Measurements from ENCODE around the gene MRPL39.
A peak's percentile ranks its signal among the peaks of the same experiment; 100 is the strongest.

DNA sequence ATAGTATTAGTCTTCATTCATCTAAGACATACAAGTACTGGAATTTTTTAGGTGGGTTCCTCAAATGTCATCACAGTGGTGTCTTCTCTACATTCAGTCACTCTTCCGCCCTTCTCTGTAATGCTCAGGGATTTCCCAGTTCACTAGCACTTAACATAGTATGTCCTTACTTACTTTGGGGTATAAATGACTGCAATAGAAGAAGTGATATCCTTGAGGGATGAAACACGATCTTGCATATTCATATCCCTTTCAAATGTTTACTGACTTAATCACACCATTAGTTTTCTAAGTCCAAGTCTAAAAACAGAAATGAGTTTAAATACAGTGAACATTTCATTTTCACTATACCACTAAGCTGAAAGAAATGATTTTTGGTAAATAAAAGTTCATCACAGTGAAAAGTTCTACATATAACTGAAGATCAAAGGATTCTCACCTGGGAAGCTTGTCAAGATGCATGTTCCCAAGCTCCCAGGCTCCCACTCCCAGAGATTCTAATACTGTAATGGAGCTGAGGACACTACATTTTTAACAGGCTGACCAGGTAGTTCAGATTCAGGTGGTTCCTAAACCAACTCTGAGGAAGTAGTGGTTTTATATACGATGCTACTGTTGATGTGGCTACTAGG is 29.7 kb downstream of the MRPL39 start:
- TF ChIP-seq, protein P1, sequence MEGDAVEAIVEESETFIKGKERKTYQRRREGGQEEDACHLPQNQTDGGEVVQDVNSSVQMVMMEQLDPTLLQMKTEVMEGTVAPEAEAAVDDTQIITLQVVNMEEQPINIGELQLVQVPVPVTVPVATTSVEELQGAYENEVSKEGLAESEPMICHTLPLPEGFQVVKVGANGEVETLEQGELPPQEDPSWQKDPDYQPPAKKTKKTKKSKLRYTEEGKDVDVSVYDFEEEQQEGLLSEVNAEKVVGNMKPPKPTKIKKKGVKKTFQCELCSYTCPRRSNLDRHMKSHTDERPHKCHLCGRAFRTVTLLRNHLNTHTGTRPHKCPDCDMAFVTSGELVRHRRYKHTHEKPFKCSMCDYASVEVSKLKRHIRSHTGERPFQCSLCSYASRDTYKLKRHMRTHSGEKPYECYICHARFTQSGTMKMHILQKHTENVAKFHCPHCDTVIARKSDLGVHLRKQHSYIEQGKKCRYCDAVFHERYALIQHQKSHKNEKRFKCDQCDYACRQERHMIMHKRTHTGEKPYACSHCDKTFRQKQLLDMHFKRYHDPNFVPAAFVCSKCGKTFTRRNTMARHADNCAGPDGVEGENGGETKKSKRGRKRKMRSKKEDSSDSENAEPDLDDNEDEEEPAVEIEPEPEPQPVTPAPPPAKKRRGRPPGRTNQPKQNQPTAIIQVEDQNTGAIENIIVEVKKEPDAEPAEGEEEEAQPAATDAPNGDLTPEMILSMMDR (IDR thresholded peaks at IDR 0.05; ENCODE audit: extremely low read depth in 1 of 2, insufficient read depth in 1 of 2, low read depth in 1 of 2, low read length in 2 of 2), result no peak
- TF ChIP-seq POLR2A (IDR thresholded peaks at IDR 0.05; ENCODE audit: low read depth, low read length) (peak; percentile 10), POLR2AphosphoS5 (IDR thresholded peaks at IDR 0.05; ENCODE audit: insufficient read depth, low read depth, low read length) (no peak), MYC (IDR thresholded peaks at IDR 0.05; ENCODE audit: low read depth, low read length) (no peak), EZH2 (IDR thresholded peaks at IDR 0.05; ENCODE audit: borderline replicate concordance, low read depth, low read length, severe bottlenecking) (no peak)
- TF ChIP-seq, protein P2, sequence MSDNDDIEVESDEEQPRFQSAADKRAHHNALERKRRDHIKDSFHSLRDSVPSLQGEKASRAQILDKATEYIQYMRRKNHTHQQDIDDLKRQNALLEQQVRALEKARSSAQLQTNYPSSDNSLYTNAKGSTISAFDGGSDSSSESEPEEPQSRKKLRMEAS (IDR thresholded peaks at IDR 0.05; ENCODE audit: insufficient read depth, insufficient read length), result no peak

All from endothelial cell of umbilical vein (primary cell).